ENCODE data around the gene CCDC149. TPM values are rescaled to one million over a fixed set of nuclear protein-coding genes. Genes with fewer than 3 reads are reported as not detected.

The CCDC149 gene
- total and polyA plus RNA-seq, 2 donors (not counting 3 experiments of a cell fraction or from before 2014, with no cell fraction given) = 7.8 to 11.3 TPM

- no peak for DNase-seq (ENCODE audit: low read depth, low spot score)
- no peaks in the 10 kb centered on the region for H3K4me1 ChIP-seq (ENCODE audit: control insufficient read depth, extremely low read depth, insufficient read depth, low read length)
- TF ChIP-seq GATA2 (IDR thresholded peaks at IDR 0.05; ENCODE audit: insufficient read depth, insufficient read length, low read depth, low read length) (no peak), CTCF (IDR thresholded peaks at IDR 0.05; ENCODE audit: extremely low read depth in 1 of 2, insufficient read depth in 1 of 2, low read depth in 1 of 2, low read length in 2 of 2) (no peak), FOS (IDR thresholded peaks at IDR 0.05; ENCODE audit: borderline replicate concordance, insufficient read depth, low read length) (no peak), EZH2 (IDR thresholded peaks at IDR 0.05; ENCODE audit: borderline replicate concordance, low read depth, low read length, severe bottlenecking) (no peak), MYC (IDR thresholded peaks at IDR 0.05; ENCODE audit: low read depth, low read length) (no peak), POLR2A (IDR thresholded peaks at IDR 0.05; ENCODE audit: low read depth, low read length) (no peak), JUN (IDR thresholded peaks at IDR 0.05; ENCODE audit: borderline replicate concordance, insufficient read depth, insufficient read length, low read depth) (no peak), POLR2AphosphoS5 (IDR thresholded peaks at IDR 0.05; ENCODE audit: insufficient read depth, low read depth, low read length) (no peak), MAX (IDR thresholded peaks at IDR 0.05; ENCODE audit: insufficient read depth, insufficient read length) (no peak)
Observed at GRCh38 chr4:24816797-24817196, 96.0 kb downstream of the CCDC149 start.

More at GRCh38 chr4:24816797-24817196, 96.0 kb downstream of the CCDC149 start:
- H3K27ac ChIP-seq (ENCODE audit: insufficient read depth, low read depth, low read length) = no peak overlapping the region
- no peaks in the 10 kb centered on the region for H3K9me3 ChIP-seq (replicated peaks; ENCODE audit: control insufficient read depth, insufficient read depth, low read length)
- H2AFZ ChIP-seq (ENCODE audit: low read depth, low read length) = no peak overlapping the region
- CTCF ChIA-PET = no interaction called here
- dilution Hi-C loops (cut with MboI; ENCODE audit: extremely low pct_ligation_motif_present, low sequenced_read_pairs) (no loop called here), intact Hi-C loops (cut with micrococcal nuclease) (no loop called here)
- no peak for FAIRE-seq
- no peaks in the 10 kb centered on the region for H3K36me3 ChIP-seq (ENCODE audit: control insufficient read depth in 2 of 2, extremely low read depth in 1 of 2, insufficient read depth in 2 of 2, low read length in 2 of 2)
- H3K4me2 ChIP-seq (ENCODE audit: insufficient read depth, low read length) = no peak overlapping the region
- H3K9ac ChIP-seq (replicated peaks; ENCODE audit: extremely low read depth, insufficient read depth, low read length) = no peak overlapping the region
- no TSS peak for BruUV-seq (replicated peaks)
- POLR2A ChIA-PET = no interaction called here
- H3K27me3 ChIP-seq (ENCODE audit: control insufficient read depth in 2 of 2, insufficient read depth in 2 of 2, low read length in 2 of 2) = no peaks in the 10 kb centered on the region
- H3K9me1 ChIP-seq (replicated peaks; ENCODE audit: control insufficient read depth, extremely low read depth, insufficient read depth, low read length) = no peaks in the 10 kb centered on the region
- no peaks in the 10 kb centered on the region for H3K79me2 ChIP-seq (ENCODE audit: control insufficient read depth, insufficient read depth, low read length)
- no peak overlapping the region for H3K4me3 ChIP-seq (replicated peaks in 1 of 3; ENCODE audit: insufficient read depth in 1 of 3, low read depth in 1 of 3, low read length in 3 of 3)
- no peaks in the 10 kb centered on the region for H4K20me1 ChIP-seq (replicated peaks; ENCODE audit: control insufficient read depth, extremely low read depth, insufficient read depth, low read length)

All from endothelial cell of umbilical vein (primary cell).